Mammary epithelial cell (primary cell): ENCODE results near the gene ANK3.

Experiments used
- EZH2 ChIP-seq: IDR thresholded peaks from 2 replicates; pipeline ENCODE4 v1.6.1; 2012; ENCODE audit warnings: low read length, inconsistent platforms, borderline replicate concordance
- TF ChIP-seq, protein P1 (sequence below), 2 donors: IDR thresholded peaks in 1 of 2; conservative IDR thresholded peaks in 1 of 2; 2 replicates each; pipeline ENCODE4 v1.5.1; 2011 to 2012; ENCODE audit warnings: inconsistent platforms in 2 of 2, low read length in 2 of 2, mild to moderate bottlenecking in 2 of 2, control low read depth in 1 of 2, low read depth in 1 of 2; ENCODE audit not compliant: insufficient read depth in 1 of 2; ENCODE audit errors: extremely low read depth in 1 of 2

DNA sequence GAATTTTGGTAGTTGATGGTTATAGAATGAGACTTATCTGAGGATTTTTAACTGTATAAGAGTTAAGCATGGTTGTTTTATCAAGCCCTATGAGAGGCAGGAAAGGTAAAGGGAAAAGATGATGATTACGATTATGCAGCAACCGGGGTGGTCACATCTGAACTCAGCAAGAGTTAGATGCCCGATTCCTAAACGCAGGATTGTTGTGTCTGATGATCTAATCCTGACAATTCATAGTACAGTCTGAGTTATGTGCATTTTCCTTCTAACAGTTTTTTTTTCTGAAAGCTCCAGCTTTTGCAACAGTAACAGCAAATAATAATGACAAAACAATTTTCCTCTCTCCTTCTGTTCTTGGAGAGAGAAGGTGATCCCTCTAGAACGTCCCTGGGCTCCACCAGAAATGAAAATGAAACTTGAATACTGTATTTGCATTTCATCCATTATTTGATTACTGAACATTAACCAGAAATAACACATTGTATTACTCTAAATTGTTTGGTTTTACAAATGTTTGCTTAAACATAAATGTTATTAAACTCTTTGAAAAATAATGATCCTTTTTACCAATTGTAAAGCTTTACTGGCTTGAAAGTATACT is 306.8 kb downstream of the ANK3 start:
- TF ChIP-seq, protein P1, sequence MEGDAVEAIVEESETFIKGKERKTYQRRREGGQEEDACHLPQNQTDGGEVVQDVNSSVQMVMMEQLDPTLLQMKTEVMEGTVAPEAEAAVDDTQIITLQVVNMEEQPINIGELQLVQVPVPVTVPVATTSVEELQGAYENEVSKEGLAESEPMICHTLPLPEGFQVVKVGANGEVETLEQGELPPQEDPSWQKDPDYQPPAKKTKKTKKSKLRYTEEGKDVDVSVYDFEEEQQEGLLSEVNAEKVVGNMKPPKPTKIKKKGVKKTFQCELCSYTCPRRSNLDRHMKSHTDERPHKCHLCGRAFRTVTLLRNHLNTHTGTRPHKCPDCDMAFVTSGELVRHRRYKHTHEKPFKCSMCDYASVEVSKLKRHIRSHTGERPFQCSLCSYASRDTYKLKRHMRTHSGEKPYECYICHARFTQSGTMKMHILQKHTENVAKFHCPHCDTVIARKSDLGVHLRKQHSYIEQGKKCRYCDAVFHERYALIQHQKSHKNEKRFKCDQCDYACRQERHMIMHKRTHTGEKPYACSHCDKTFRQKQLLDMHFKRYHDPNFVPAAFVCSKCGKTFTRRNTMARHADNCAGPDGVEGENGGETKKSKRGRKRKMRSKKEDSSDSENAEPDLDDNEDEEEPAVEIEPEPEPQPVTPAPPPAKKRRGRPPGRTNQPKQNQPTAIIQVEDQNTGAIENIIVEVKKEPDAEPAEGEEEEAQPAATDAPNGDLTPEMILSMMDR (conservative IDR thresholded peaks at IDR 0.05 in 1 of 2, IDR thresholded peaks at IDR 0.05 in 1 of 2; ENCODE audit: extremely low read depth in 1 of 2, insufficient read depth in 1 of 2, low read depth in 1 of 2, low read length in 2 of 2): no peak
- TF ChIP-seq EZH2: no peak
